GM12878 (cell line): Measurements from ENCODE around the gene BNIP3. TPM values are rescaled to one million over a fixed set of nuclear protein-coding genes. Genes with fewer than 3 reads are reported as not detected.

Experiments used
- ATAC-seq: fragments of 200-7000 bp; cut with Tn5 transposase; 3 replicates; pipeline ENCODE4 v1.9.1; 2020; ENCODE audit warnings: mild to moderate bottlenecking, moderate library complexity
- BruUV-seq: library from RNA; stranded (reverse); fragments of 400-500 nt; replicated peaks from 2 replicates; lab custom pipeline; 2021; lab: Mats Ljungman, UMichigan
- CTCF ChIA-PET: fragments of 300-600 bp; sonication (Branson Sonifier 250); formaldehyde crosslinking; extraction: SDS; loops from one replicate; lab custom pipeline; 2021; ENCODE audit warnings: inconsistent platforms; lab: Yijun Ruan, JAX
- POLR2A ChIA-PET: fragments of 350-600 bp; formaldehyde crosslinking; extraction: SDS; loops from one replicate; lab custom pipeline; 2021; ENCODE audit warnings: inconsistent platforms; lab: Charles Lee
- RAD21 ChIA-PET: fragments of 300-600 bp; sonication (Branson Sonifier 250); formaldehyde crosslinking; loops from one replicate; lab custom pipeline; 2023; ENCODE audit warnings: antibody characterized with exemption; ENCODE audit not compliant: unreplicated experiment; lab: Charles Lee
- SMC1A ChIA-PET: fragments of 300-600 bp; sonication (Branson Sonifier 250); formaldehyde crosslinking; loops from one replicate; lab custom pipeline; 2023; ENCODE audit not compliant: unreplicated experiment, uncharacterized antibody; lab: Charles Lee
- DNase-seq: peaks from one replicate; pipeline ENCODE4 v3.0.0-alpha.2; 2011; ENCODE audit warnings: low read depth, low spot score
- FAIRE-seq: peaks from 3 replicates; lab custom pipeline; 2011; peaks lifted over from hg19 to GRCh38; lab: Jason Lieb, UNC
- H2AFZ ChIP-seq: 2 replicates; pipeline ENCODE4 v1.6.0; 2011; ENCODE audit warnings: low read depth, low read length, control low read depth; ENCODE audit not compliant: control insufficient read depth
- H3K27ac ChIP-seq: 2 replicates; pipeline ENCODE4 v1.5.1; 2011; ENCODE audit warnings: control low read depth; ENCODE audit not compliant: control insufficient read depth, insufficient read depth
- H3K27me3 ChIP-seq, 2 experiments: replicated peaks in 1 of 2; 2 replicates each; pipeline versions ENCODE4 v1.6.0 to v1.6.1; 2011; ENCODE audit warnings: low read length in 1 of 2; ENCODE audit not compliant: control insufficient read depth in 2 of 2, insufficient read depth in 2 of 2
- H3K36me3 ChIP-seq, 2 experiments: 2 replicates each; pipeline ENCODE4 v1.5.1; 2011; ENCODE audit warnings: low read length in 1 of 2; ENCODE audit not compliant: control insufficient read depth in 2 of 2, insufficient read depth in 2 of 2
- H3K4me1 ChIP-seq: 2 replicates; pipeline ENCODE4 v1.6.1; 2011; ENCODE audit warnings: mild to moderate bottlenecking, low read length, moderate library complexity, mixed read lengths; ENCODE audit not compliant: control insufficient read depth, insufficient read depth
- H3K4me2 ChIP-seq: 2 replicates; pipeline ENCODE4 v1.6.0; 2011; ENCODE audit warnings: control low read depth; ENCODE audit not compliant: control insufficient read depth, insufficient read depth
- H3K4me3 ChIP-seq: fragments of 200-600 bp; sonication (generic); 2 replicates; pipeline ENCODE4 v1.5.1; 2016
- H3K79me2 ChIP-seq: 2 replicates; pipeline ENCODE4 v1.6.0; 2011; ENCODE audit warnings: low read length; ENCODE audit not compliant: control insufficient read depth, insufficient read depth
- H3K9ac ChIP-seq: 2 replicates; pipeline ENCODE4 v1.8.0; 2011; ENCODE audit warnings: low read length, control low read depth, mixed read lengths; ENCODE audit not compliant: control insufficient read depth, insufficient read depth
- H3K9me3 ChIP-seq: replicated peaks from 3 replicates; pipeline ENCODE4 v1.5.1; 2011; ENCODE audit warnings: mild to moderate bottlenecking, low read length; ENCODE audit not compliant: control insufficient read depth, insufficient read depth
- H4K20me1 ChIP-seq: 2 replicates; pipeline ENCODE4 v1.6.0; 2011; ENCODE audit not compliant: control insufficient read depth, insufficient read depth
- BRCA1 ChIP-seq: IDR thresholded peaks from 2 replicates; pipeline ENCODE4 v1.6.1; 2011; ENCODE audit warnings: low read depth, low read length, improper control_type of control experiment
- CBX3 ChIP-seq: fragments of 200-600 bp; sonication (generic); IDR thresholded peaks from 2 replicates; pipeline ENCODE4 v1.6.1; 2016; ENCODE audit warnings: low read depth, borderline replicate concordance
- CEBPB ChIP-seq, 2 experiments: fragments of 150-350 bp in 1 of 2; IDR thresholded peaks; 2 replicates each; pipeline ENCODE4 v1.6.1; 2012 to 2014; ENCODE audit warnings: low read depth in 2 of 2, low read length in 2 of 2, borderline replicate concordance in 1 of 2, inconsistent platforms in 1 of 2
- ETV6 ChIP-seq, 2 experiments: fragments of 450-650 bp in 1 of 2; IDR thresholded peaks in 1 of 2; conservative IDR thresholded peaks in 1 of 2; 2 replicates each; pipeline ENCODE4 v1.6.1; 2014; ENCODE audit warnings: antibody characterized with exemption in 1 of 2, borderline replicate concordance in 1 of 2, low read depth in 1 of 2, mild to moderate bottlenecking in 1 of 2, moderate library complexity in 1 of 2
- LARP7 ChIP-seq: fragments of 450-650 bp; IDR thresholded peaks from 2 replicates; pipeline ENCODE4 v1.6.1; 2017; ENCODE audit warnings: mild to moderate bottlenecking
- MEF2A ChIP-seq: IDR thresholded peaks from 2 replicates; pipeline ENCODE4 v1.6.1; 2011; ENCODE audit warnings: low read depth, mild to moderate bottlenecking, low read length, moderate library complexity; ENCODE audit not compliant: insufficient read depth
- NBN ChIP-seq: fragments of 450-650 bp; IDR thresholded peaks from 2 replicates; pipeline ENCODE4 v1.6.1; 2016
- NFYA ChIP-seq: IDR thresholded peaks from 2 replicates; pipeline ENCODE4 v1.6.1; 2011; ENCODE audit warnings: low read depth, mild to moderate bottlenecking, low read length, improper control_type of control experiment, borderline replicate concordance
- RBBP5 ChIP-seq: fragments of 200-600 bp; sonication (generic); conservative IDR thresholded peaks from 2 replicates; pipeline ENCODE4 v1.6.1; 2016
- SUPT20H ChIP-seq: IDR thresholded peaks from 2 replicates; pipeline ENCODE4 v1.6.1; 2011; ENCODE audit warnings: low read depth, mild to moderate bottlenecking, low read length, moderate library complexity, borderline replicate concordance; ENCODE audit not compliant: control insufficient read depth
- ZNF217 ChIP-seq: fragments of 450-650 bp; IDR thresholded peaks from 2 replicates; pipeline ENCODE4 v1.6.1; 2017; ENCODE audit warnings: antibody characterized with exemption, mild to moderate bottlenecking
- WGBS: methylation state at CpG from one replicate; pipeline ENCODE4 v1.1.6; 2016; ENCODE audit warnings: low lambda C conversion rate; ENCODE audit not compliant: insufficient replicate concordance, insufficient coverage; ENCODE audit errors: missing lambda C conversion rate; 5-methylcytosine and 5-hydroxymethylcytosine counted together
- in situ Hi-C: fragments of 300-500 bp; cut with MboI; formaldehyde crosslinking; loops from 9 replicates; pipeline ENCODE4 v1.14.3; 2018; ENCODE audit warnings: mixed read lengths
- intact Hi-C: fragments of 100-400 bp; cut with micrococcal nuclease; formaldehyde crosslinking; loops from one replicate; pipeline ENCODE4 v1.14.2; 2022; ENCODE audit not compliant: unreplicated experiment
- polyA plus RNA-seq, 11 experiments: library from polyadenylated mRNA; depleted of rRNA in 4 of 11; unstranded in 6 of 11; stranded (reverse) in 5 of 11; fragments of >200 nt; fragmentation: Nextera tagmentation in 4 of 11; fragmentation: Illumina TruSeq in 1 of 11; extraction: Ambion mirVana in 4 of 11; extraction: Trizol in 1 of 11; gene quantifications; 1 replicate in 1 of 11; 2 replicates in 10 of 11; pipeline versions ENCODE4 v1.2.1 to v1.2.3, GENCODE V29; 2011 to 2016; ENCODE audit warnings: inconsistent platforms in 2 of 11, missing spikeins in 2 of 11, low read depth in 1 of 11
- total RNA-seq, 4 experiments: library from RNA; depleted of rRNA in 3 of 4; stranded (reverse); fragments of >200 nt in 3 of 4; fragmentation: Illumina TruSeq in 1 of 4; extraction: Trizol in 1 of 4; gene quantifications; 2 replicates each; pipeline versions ENCODE4 v1.2.1 to v1.2.3, GENCODE V29; 2013 to 2021
- TF ChIP-seq, protein P1 (sequence below): fragments of 450-650 bp; formaldehyde crosslinking; IDR thresholded peaks from 2 replicates; pipeline ENCODE4 v1.5.0; 2022; ENCODE audit warnings: mild to moderate bottlenecking, missing genetic modification characterization
- TF ChIP-seq, protein P2 (sequence below): fragments of 450-650 bp; IDR thresholded peaks from 2 replicates; pipeline ENCODE4 v1.6.1; 2016; ENCODE audit warnings: mild to moderate bottlenecking, moderate library complexity, borderline replicate concordance

BNIP3 gene
- total and polyA plus RNA-seq, 10 of the 15 experiments (the other 5 are each of a cell fraction or from before 2014, with no cell fraction given), result 7.7 to 122 (median 29.9) TPM

DNA sequence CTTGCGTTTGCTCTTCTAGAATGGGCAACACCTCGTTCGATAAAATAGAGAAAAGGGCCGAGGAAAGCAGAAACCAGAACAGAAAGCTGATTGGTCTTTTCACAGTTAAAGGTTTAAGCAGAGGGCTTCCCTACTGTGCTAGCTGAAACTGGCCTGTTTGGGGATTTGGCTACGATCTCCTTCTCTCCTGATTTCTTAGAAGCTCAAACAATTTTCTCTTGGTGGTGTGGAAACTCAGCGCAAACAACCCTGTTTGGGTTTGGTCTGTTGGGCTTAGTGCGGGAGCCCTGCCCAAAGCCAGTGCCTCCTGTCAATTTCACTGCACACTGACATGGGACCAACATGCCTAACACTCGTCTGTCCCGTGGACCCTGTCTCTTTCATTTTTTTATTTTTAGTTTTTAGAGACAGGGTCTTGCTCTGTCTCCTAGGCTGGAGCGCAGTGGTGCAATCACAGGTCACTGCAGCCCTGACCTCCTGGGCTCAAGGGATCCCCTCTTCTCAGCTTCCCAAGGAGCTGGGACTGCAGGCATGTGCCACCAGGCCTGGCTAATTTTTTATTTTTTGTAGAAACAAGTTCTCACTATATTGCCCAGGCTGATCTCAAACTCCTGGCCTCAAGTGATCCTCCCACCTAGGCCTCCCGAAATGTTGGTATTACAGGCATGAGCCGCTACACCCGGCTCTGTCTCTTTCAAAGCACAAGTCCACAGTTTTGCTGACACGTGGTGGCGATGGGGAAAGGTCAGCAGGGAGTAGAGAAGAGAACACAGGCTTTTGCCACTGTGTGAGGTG is 16.5 kb upstream of the BNIP3 start (continued):
- TF ChIP-seq BRCA1, result no peak
- TF ChIP-seq NBN, result no peak
- TF ChIP-seq CEBPB (IDR thresholded peaks at IDR 0.05; ENCODE audit: borderline replicate concordance in 1 of 2, low read depth in 2 of 2, low read length in 2 of 2), result no peak

DNA sequence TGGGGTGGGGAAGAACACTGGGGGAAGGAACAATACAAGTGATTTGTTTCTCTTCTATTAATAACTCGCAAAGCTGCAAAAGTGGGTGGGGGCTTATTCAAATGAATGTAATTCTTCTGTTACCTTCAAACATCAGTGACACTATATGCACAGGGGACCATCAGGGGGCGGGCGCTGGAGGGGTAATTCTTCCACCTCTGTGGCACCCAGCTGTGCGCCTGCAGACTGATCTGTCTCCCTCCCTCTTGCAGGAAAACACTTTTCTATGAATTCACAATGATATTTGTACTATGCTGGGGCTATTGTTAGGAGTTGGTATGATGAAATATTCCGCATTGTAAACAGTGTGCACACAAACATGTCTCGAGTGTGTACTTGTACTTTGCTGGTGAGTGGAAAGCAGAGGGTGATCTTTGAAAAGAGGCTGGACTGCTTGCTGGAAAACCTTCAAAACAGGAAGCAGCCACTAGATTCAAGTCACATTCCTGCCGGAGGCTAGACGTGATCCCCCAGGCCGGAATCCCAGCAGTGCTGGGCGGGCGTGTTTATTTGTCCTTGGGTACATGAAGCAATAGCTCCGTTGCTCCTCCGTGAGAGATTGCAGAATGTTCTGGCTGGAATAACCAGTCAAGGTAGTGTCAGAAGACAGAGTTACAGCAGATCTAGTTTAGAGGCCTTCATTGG is 15.8 kb upstream of the BNIP3 start:
- H3K27me3 ChIP-seq, result no peaks in the 10 kb centered on the region; a peak in 1 of 4 replicates
- no peaks in the 10 kb centered on the region for H3K4me1 ChIP-seq
- H3K79me2 ChIP-seq, result no peaks in the 10 kb centered on the region
- no peak overlapping the region for H2AFZ ChIP-seq
- no TSS peak for BruUV-seq
- ATAC-seq (no peak), FAIRE-seq (no peak), DNase-seq (no peak)
- H3K27ac ChIP-seq, result no peak overlapping the region
- ChIA-PET CTCF (no interaction called here), RAD21 (no interaction called here), POLR2A (no interaction called here), SMC1A (no interaction called here)
- H3K36me3 ChIP-seq, result no peaks in the 10 kb centered on the region
- 54% methylated on average over 13 of the region's 13 CpGs for WGBS
- H3K9me3 ChIP-seq, result no peaks in the 10 kb centered on the region
- in situ Hi-C loops (no loop called here), intact Hi-C loops (no loop called here)
- no peaks in the 10 kb centered on the region for H4K20me1 ChIP-seq
- H3K9ac ChIP-seq, result no peak overlapping the region
- no peak overlapping the region for H3K4me3 ChIP-seq
- no peak overlapping the region for H3K4me2 ChIP-seq
- TF ChIP-seq SUPT20H (no peak), LARP7 (no peak), MEF2A (no peak), NFYA (no peak), BRCA1 (no peak), ZNF217 (no peak), CBX3 (no peak), RBBP5 (no peak), ETV6 (conservative IDR thresholded peaks at IDR 0.05 in 1 of 2, IDR thresholded peaks at IDR 0.05 in 1 of 2; ENCODE audit: borderline replicate concordance in 1 of 2, low read depth in 1 of 2) (no peak)
- TF ChIP-seq, protein P1, sequence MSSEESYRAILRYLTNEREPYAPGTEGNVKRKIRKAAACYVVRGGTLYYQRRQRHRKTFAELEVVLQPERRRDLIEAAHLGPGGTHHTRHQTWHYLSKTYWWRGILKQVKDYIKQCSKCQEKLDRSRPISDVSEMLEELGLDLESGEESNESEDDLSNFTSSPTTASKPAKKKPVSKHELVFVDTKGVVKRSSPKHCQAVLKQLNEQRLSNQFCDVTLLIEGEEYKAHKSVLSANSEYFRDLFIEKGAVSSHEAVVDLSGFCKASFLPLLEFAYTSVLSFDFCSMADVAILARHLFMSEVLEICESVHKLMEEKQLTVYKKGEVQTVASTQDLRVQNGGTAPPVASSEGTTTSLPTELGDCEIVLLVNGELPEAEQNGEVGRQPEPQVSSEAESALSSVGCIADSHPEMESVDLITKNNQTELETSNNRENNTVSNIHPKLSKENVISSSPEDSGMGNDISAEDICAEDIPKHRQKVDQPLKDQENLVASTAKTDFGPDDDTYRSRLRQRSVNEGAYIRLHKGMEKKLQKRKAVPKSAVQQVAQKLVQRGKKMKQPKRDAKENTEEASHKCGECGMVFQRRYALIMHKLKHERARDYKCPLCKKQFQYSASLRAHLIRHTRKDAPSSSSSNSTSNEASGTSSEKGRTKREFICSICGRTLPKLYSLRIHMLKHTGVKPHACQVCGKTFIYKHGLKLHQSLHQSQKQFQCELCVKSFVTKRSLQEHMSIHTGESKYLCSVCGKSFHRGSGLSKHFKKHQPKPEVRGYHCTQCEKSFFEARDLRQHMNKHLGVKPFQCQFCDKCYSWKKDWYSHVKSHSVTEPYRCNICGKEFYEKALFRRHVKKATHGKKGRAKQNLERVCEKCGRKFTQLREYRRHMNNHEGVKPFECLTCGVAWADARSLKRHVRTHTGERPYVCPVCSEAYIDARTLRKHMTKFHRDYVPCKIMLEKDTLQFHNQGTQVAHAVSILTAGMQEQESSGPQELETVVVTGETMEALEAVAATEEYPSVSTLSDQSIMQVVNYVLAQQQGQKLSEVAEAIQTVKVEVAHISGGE (CRISPR knock-in tag), result no peak
- TF ChIP-seq, protein P2, sequence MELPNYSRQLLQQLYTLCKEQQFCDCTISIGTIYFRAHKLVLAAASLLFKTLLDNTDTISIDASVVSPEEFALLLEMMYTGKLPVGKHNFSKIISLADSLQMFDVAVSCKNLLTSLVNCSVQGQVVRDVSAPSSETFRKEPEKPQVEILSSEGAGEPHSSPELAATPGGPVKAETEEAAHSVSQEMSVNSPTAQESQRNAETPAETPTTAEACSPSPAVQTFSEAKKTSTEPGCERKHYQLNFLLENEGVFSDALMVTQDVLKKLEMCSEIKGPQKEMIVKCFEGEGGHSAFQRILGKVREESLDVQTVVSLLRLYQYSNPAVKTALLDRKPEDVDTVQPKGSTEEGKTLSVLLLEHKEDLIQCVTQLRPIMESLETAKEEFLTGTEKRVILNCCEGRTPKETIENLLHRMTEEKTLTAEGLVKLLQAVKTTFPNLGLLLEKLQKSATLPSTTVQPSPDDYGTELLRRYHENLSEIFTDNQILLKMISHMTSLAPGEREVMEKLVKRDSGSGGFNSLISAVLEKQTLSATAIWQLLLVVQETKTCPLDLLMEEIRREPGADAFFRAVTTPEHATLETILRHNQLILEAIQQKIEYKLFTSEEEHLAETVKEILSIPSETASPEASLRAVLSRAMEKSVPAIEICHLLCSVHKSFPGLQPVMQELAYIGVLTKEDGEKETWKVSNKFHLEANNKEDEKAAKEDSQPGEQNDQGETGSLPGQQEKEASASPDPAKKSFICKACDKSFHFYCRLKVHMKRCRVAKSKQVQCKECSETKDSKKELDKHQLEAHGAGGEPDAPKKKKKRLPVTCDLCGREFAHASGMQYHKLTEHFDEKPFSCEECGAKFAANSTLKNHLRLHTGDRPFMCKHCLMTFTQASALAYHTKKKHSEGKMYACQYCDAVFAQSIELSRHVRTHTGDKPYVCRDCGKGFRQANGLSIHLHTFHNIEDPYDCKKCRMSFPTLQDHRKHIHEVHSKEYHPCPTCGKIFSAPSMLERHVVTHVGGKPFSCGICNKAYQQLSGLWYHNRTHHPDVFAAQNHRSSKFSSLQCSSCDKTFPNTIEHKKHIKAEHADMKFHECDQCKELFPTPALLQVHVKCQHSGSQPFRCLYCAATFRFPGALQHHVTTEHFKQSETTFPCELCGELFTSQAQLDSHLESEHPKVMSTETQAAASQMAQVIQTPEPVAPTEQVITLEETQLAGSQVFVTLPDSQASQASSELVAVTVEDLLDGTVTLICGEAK, result no peak
